ENCODE measurements around the gene RRAD.
"Not testable (repeated sequence)": the region's sequence is repeated elsewhere in the genome, so short reads cannot be mapped to it uniquely, and the experiment has no call there.

Gene RRAD

GRCh38 chr16:66900721-66901441 is 24.5 kb downstream of the RRAD start:
- DNase-seq (ENCODE audit: low read depth in 2 of 2) = no peak

GRCh38 chr16:66899945-66900710 is 25.2 kb downstream of the RRAD start:
- DNase-seq (ENCODE audit: low read depth in 2 of 2) = peak; percentile 12 to 24

GRCh38 chr16:66899310-66899944 is 25.9 kb downstream of the RRAD start:
- no peak for DNase-seq (ENCODE audit: low read depth in 2 of 2)

- no peak for DNase-seq (ENCODE audit: low read depth in 2 of 2)
These were observed 26.4 kb downstream of the RRAD start for GRCh38 chr16:66898933-66899309.

GRCh38 chr16:66898207-66898606 is 27.1 kb downstream of the RRAD start:
- DNase-seq (ENCODE audit: low read depth in 2 of 2) = no peak

GRCh38 chr16:66896682-66897081 is 28.7 kb downstream of the RRAD start:
- not testable (repeated sequence) for DNase-seq (ENCODE audit: low read depth in 2 of 2)

GRCh38 chr16:66895999-66896398 is 29.3 kb downstream of the RRAD start:
- no peak for DNase-seq (ENCODE audit: low read depth in 2 of 2)

GRCh38 chr16:66895689-66895979 is 29.7 kb downstream of the RRAD start:
- no peak for DNase-seq (ENCODE audit: low read depth in 2 of 2)

GRCh38 chr16:66894948-66895688 is 30.2 kb downstream of the RRAD start:
- DNase-seq (ENCODE audit: low read depth in 2 of 2) = no peak

GRCh38 chr16:66894055-66894454 is 31.3 kb downstream of the RRAD start:
- DNase-seq (ENCODE audit: low read depth in 2 of 2) = no peak

GRCh38 chr16:66891797-66892196 is 33.5 kb downstream of the RRAD start:
- DNase-seq (ENCODE audit: low read depth in 2 of 2) = no peak

GRCh38 chr16:66891360-66891759 is 34.0 kb downstream of the RRAD start:
- DNase-seq (ENCODE audit: low read depth in 2 of 2) = no peak

- no peak for DNase-seq (ENCODE audit: low read depth in 2 of 2)
These were observed 34.5 kb downstream of the RRAD start for GRCh38 chr16:66890799-66891198.

- no peak for DNase-seq (ENCODE audit: low read depth in 2 of 2)
These were observed 35.7 kb downstream of the RRAD start for GRCh38 chr16:66889622-66890021.

- DNase-seq (ENCODE audit: low read depth in 2 of 2) = no peak
These were observed 36.4 kb downstream of the RRAD start for GRCh38 chr16:66888647-66889615.

- DNase-seq (ENCODE audit: low read depth in 2 of 2) = no peak
These were observed 38.4 kb downstream of the RRAD start for GRCh38 chr16:66886914-66887313.

- no peak for DNase-seq (ENCODE audit: low read depth in 2 of 2)
These were observed 39.0 kb downstream of the RRAD start for GRCh38 chr16:66886321-66886720.

- DNase-seq (ENCODE audit: low read depth in 2 of 2) = no peak
These were observed 39.8 kb downstream of the RRAD start for GRCh38 chr16:66885491-66885890.

- DNase-seq (ENCODE audit: low read depth in 2 of 2) = no peak
These were observed 42.6 kb downstream of the RRAD start for GRCh38 chr16:66882702-66883101.

GRCh38 chr16:66881964-66882508 is 43.3 kb downstream of the RRAD start:
- no peak for DNase-seq (ENCODE audit: low read depth in 2 of 2)

- DNase-seq (ENCODE audit: low read depth in 2 of 2) = no peak
These were observed 43.8 kb downstream of the RRAD start for GRCh38 chr16:66881560-66881959.

Data from fibroblast of skin of left biceps (primary cell).